ENCODE results near the gene ABCC4. TPM values are rescaled to one million over a fixed set of nuclear protein-coding genes. Genes with fewer than 3 reads are reported as not detected.

The ABCC4 gene
- total and polyA plus RNA-seq, 10 donors: 1.4 to 21.0 (median 13.3) TPM

GRCh38 chr13:95246292-95247082 is 54.8 kb downstream of the ABCC4 start:
- Histone ChIP-seq H3K9me3 (no peaks in the 10 kb centered on the region), H3K36me3 (peaks cover 0 to 16% (median 1%) of the 10 kb centered on the region in 6 donors), H3K4me1 (peaks cover 0 to 9% (median 2%) of the 10 kb centered on the region in 6 donors), H3K27ac (no peak overlapping the region), H3K4me3 (no peak overlapping the region), H3K27me3 (replicated peaks in 1 of 7) (no peaks in the 10 kb centered on the region)
- DNase-seq: no peak
- intact Hi-C loops (cut with DNase I; ENCODE audit: low total_unique reads): no loop called here
- WGBS, 5 donors: 55 to 74% (median 63%) methylated on average over 10 of the region's 10 CpGs
- TF ChIP-seq POLR2A (IDR thresholded peaks at IDR 0.05) (no peak), POLR2AphosphoS5 (IDR thresholded peaks at IDR 0.05) (no peak), CTCF (IDR thresholded peaks at IDR 0.05 in 8 of 11, conservative IDR thresholded peaks at IDR 0.05 in 3 of 11) (no peak)

- Histone ChIP-seq H3K9me3 (no peaks in the 10 kb centered on the region), H3K27ac (no peak overlapping the region), H3K27me3 (replicated peaks in 1 of 7) (no peaks in the 10 kb centered on the region), H3K4me1 (peaks cover 0 to 9% (median 0%) of the 10 kb centered on the region in 6 donors), H3K4me3 (no peak overlapping the region), H3K36me3 (peaks cover 0 to 16% (median 1%) of the 10 kb centered on the region in 6 donors)
- intact Hi-C loops (cut with DNase I; ENCODE audit: low total_unique reads): no loop called here
- TF ChIP-seq POLR2AphosphoS5 (IDR thresholded peaks at IDR 0.05) (no peak), POLR2A (IDR thresholded peaks at IDR 0.05) (no peak), CTCF (IDR thresholded peaks at IDR 0.05 in 8 of 11, conservative IDR thresholded peaks at IDR 0.05 in 3 of 11) (no peak)
- DNase-seq: no peak
- 61 to 83% (median 75%) methylated on average over 2 of the region's 2 CpGs for WGBS, 5 donors
Observed at GRCh38 chr13:95245071-95245470, 56.2 kb downstream of the ABCC4 start.

GRCh38 chr13:95243207-95243606 is 58.0 kb downstream of the ABCC4 start:
- Histone ChIP-seq H3K4me3 (no peak overlapping the region), H3K27me3 (replicated peaks in 1 of 7) (no peaks in the 10 kb centered on the region), H3K27ac (no peak overlapping the region), H3K4me1 (peaks cover 0 to 19% (median 7%) of the 10 kb centered on the region in 6 donors), H3K36me3 (peaks cover 0 to 16% (median 1%) of the 10 kb centered on the region in 6 donors), H3K9me3 (no peaks in the 10 kb centered on the region)
- DNase-seq: no peak
- WGBS, 5 donors: 51 to 59% (median 57%) methylated on average over 7 of the region's 7 CpGs
- no peak for TF ChIP-seq CTCF (IDR thresholded peaks at IDR 0.05 in 8 of 11, conservative IDR thresholded peaks at IDR 0.05 in 3 of 11)
- TF ChIP-seq POLR2A (IDR thresholded peaks at IDR 0.05): no peak
- TF ChIP-seq POLR2AphosphoS5 (IDR thresholded peaks at IDR 0.05): no peak
- intact Hi-C loops (cut with DNase I; ENCODE audit: low total_unique reads): no loop called here

GRCh38 chr13:95241321-95241720 is 59.9 kb downstream of the ABCC4 start:
- Histone ChIP-seq H3K4me1 (peaks cover 0 to 14% (median 7%) of the 10 kb centered on the region in 6 donors), H3K27me3 (replicated peaks in 1 of 7) (no peaks in the 10 kb centered on the region), H3K27ac (no peak overlapping the region), H3K9me3 (no peaks in the 10 kb centered on the region), H3K4me3 (no peak overlapping the region), H3K36me3 (peaks cover 0 to 6% (median 1%) of the 10 kb centered on the region in 6 donors)
- DNase-seq: no peak
- TF ChIP-seq POLR2AphosphoS5 (IDR thresholded peaks at IDR 0.05) (no peak), CTCF (IDR thresholded peaks at IDR 0.05 in 8 of 11, conservative IDR thresholded peaks at IDR 0.05 in 3 of 11) (no peak), POLR2A (IDR thresholded peaks at IDR 0.05) (no peak)
- WGBS, 5 donors: 57 to 100% (median 96%) methylated on average over 1 of the region's 1 CpG
- intact Hi-C loops (cut with DNase I; ENCODE audit: low total_unique reads): no loop called here

Data from spleen (tissue), 11 donors.